ENCODE results near the gene ZSCAN9.

DNA sequence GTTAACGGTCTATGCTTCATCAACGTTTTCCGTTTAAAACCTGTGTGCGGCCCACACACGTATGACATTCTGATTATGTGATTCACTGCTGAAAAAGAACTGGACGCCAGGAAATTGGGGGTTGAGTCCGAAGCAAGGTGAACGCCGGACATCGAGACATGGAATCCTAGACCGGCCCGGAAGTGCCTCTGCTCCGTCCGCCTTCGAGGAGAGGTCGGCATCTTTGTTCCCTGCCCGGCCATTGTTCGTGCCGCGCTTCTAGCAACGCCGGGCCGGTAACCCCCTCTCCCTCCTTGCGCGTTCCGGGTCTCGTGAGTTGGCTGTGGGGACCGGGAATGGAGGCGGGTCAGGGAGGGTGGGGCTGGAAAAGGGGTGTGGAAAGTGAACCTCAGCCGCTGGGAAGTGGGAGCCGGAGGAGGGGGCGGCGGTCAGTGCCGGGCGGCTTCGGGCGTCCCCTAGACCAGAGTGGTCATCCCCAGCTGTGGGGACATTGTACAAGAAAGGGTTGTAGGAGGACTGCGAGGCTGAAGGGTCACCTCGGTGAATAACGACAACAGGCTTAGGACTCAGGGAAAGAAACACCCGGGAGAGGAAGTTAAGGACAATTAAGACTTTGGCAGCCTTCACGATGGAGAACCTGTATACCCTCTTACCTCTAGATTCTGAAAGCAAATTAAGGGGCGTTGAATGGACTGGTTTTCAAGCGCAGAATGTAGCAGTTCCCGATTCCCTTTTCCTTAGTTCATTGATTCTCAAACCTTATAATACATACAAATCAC, at the start of gene ZSCAN9:
- no peak for TF ChIP-seq CTCF (IDR thresholded peaks at IDR 0.05)
- TF ChIP-seq POLR2AphosphoS5 (IDR thresholded peaks at IDR 0.05): peak; percentile 47 to 71 (median 52)
- no peak for TF ChIP-seq EP300 (IDR thresholded peaks at IDR 0.05; ENCODE audit: low read depth)
- TF ChIP-seq POLR2A (IDR thresholded peaks at IDR 0.05): peak; percentile 31

Data from transverse colon (tissue), 4 donors.